ENCODE results near the gene AGPAT2.

The AGPAT2 gene

DNA sequence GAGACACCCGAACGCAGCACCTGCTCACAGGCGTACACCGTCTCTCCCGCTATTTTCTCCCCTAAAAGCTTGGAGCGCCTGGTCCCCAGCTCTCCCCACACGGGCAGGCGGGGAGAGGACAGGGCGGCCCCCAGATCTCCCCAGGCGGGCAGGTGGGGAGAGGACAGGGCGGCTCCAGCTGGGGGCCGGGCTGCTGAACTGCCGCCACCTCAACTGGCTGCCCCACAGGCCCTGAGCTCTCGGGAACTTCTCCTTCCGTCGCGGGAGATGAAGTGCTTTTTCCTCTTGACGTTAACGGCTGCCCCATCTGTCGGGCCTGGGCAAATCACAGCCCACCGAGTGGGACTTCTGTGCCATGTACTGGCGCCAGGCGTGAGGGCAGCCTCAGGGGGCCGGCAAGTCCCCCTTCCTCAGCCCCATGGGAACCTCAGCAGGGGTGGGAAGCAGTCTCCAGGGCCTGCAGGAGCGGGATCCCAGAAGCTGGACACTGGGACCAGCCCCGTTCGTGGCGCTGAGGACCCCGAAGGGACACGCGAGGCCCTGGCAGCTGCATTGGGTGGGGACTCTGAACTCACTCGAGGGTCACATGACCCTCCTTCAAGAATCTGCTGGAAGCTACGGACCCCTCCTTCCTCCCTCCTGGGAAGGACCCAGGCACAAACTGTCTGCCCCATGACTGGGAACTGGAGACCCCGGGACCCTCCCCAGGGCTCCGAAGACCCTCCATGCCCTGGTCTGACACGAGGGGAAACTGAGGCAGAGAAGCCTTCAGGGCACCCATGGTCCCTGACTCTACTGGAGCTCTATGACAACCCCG lies 30.3 kb downstream of the AGPAT2 start:
- H3K36me3 ChIP-seq (ENCODE audit: insufficient read depth, low read length) = no peaks in the 10 kb centered on the region
- no peaks in the 10 kb centered on the region for H3K9me3 ChIP-seq (ENCODE audit: insufficient read depth, low read length, severe bottlenecking)
- DNase-seq = no peak
- no peak overlapping the region for H2AFZ ChIP-seq (ENCODE audit: low read depth, low read length)
- H3K27ac ChIP-seq (ENCODE audit: low read length) = no peak overlapping the region
- H4K20me1 ChIP-seq (ENCODE audit: insufficient read depth, low read length) = no peaks in the 10 kb centered on the region
- no peak for ATAC-seq (ENCODE audit: insufficient read depth, low read depth)
- peaks cover 10% of the 10 kb centered on the region for H3K27me3 ChIP-seq (ENCODE audit: insufficient read depth, low read length, poor library complexity)
- H3K9ac ChIP-seq (ENCODE audit: low read depth, low read length) = no peak overlapping the region
- no peaks in the 10 kb centered on the region for H3K79me2 ChIP-seq (ENCODE audit: insufficient read depth, low read length)
- no peak overlapping the region for H3K4me3 ChIP-seq (ENCODE audit: low read depth in 1 of 2, low read length in 2 of 2)
- TF ChIP-seq EZH2 (IDR thresholded peaks at IDR 0.05; ENCODE audit: borderline replicate concordance, low read depth, low read length, severe bottlenecking) = no peak
- TF ChIP-seq, protein P1, sequence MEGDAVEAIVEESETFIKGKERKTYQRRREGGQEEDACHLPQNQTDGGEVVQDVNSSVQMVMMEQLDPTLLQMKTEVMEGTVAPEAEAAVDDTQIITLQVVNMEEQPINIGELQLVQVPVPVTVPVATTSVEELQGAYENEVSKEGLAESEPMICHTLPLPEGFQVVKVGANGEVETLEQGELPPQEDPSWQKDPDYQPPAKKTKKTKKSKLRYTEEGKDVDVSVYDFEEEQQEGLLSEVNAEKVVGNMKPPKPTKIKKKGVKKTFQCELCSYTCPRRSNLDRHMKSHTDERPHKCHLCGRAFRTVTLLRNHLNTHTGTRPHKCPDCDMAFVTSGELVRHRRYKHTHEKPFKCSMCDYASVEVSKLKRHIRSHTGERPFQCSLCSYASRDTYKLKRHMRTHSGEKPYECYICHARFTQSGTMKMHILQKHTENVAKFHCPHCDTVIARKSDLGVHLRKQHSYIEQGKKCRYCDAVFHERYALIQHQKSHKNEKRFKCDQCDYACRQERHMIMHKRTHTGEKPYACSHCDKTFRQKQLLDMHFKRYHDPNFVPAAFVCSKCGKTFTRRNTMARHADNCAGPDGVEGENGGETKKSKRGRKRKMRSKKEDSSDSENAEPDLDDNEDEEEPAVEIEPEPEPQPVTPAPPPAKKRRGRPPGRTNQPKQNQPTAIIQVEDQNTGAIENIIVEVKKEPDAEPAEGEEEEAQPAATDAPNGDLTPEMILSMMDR (IDR thresholded peaks at IDR 0.05; ENCODE audit: borderline replicate concordance, extremely low read depth, low read length, poor library complexity, severe bottlenecking) = no peak
- H3K4me2 ChIP-seq (ENCODE audit: insufficient read depth, low read length) = no peak overlapping the region
- H3K4me1 ChIP-seq (ENCODE audit: insufficient read depth, low read length) = peaks cover 7% of the 10 kb centered on the region

DNA sequence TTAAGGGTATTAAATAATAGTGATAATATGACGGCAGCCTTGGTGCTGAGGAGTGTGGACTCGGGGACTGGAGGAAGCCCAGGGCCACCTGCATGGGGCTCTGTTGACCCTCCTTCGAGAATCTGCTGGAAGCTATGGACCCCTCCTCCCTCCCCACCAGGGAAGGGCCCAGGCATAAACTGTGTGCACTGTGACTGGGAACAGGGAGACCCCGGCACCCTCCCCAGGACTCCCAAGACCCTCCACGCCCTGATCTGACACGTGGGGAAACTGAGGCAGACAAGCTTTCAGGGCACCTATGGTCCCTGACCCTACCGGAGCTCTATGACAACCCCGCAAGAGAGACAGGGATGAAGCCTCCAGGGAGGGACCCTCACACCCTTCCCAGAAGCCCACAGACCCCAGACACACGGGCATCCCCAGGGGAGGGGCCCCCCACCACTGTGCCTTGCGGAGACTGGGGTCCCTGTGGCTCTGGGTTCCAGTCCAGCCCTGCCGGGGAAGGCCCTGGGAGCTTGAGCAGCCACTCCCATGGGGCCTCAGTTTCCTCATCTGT lies 31.0 kb downstream of the AGPAT2 start:
- no peak overlapping the region for H3K4me2 ChIP-seq (ENCODE audit: insufficient read depth, low read length)
- no peak overlapping the region for H3K4me3 ChIP-seq (ENCODE audit: low read depth in 1 of 2, low read length in 2 of 2)
- peaks cover 7% of the 10 kb centered on the region for H3K4me1 ChIP-seq (ENCODE audit: insufficient read depth, low read length)
- peaks cover 10% of the 10 kb centered on the region for H3K27me3 ChIP-seq (ENCODE audit: insufficient read depth, low read length, poor library complexity)
- no peak overlapping the region for H3K27ac ChIP-seq (ENCODE audit: low read length)
- H4K20me1 ChIP-seq (ENCODE audit: insufficient read depth, low read length) = no peaks in the 10 kb centered on the region
- H3K36me3 ChIP-seq (ENCODE audit: insufficient read depth, low read length) = no peaks in the 10 kb centered on the region
- TF ChIP-seq, protein P1 (IDR thresholded peaks at IDR 0.05; ENCODE audit: borderline replicate concordance, extremely low read depth, low read length, poor library complexity, severe bottlenecking) = no peak
- TF ChIP-seq EZH2 (IDR thresholded peaks at IDR 0.05; ENCODE audit: borderline replicate concordance, low read depth, low read length, severe bottlenecking) = no peak
- ATAC-seq (ENCODE audit: insufficient read depth, low read depth) (no peak), DNase-seq (no peak)
- H3K9me3 ChIP-seq (ENCODE audit: insufficient read depth, low read length, severe bottlenecking) = no peaks in the 10 kb centered on the region
- H3K9ac ChIP-seq (ENCODE audit: low read depth, low read length) = no peak overlapping the region
- H2AFZ ChIP-seq (ENCODE audit: low read depth, low read length) = no peak overlapping the region
- no peaks in the 10 kb centered on the region for H3K79me2 ChIP-seq (ENCODE audit: insufficient read depth, low read length)

DNA sequence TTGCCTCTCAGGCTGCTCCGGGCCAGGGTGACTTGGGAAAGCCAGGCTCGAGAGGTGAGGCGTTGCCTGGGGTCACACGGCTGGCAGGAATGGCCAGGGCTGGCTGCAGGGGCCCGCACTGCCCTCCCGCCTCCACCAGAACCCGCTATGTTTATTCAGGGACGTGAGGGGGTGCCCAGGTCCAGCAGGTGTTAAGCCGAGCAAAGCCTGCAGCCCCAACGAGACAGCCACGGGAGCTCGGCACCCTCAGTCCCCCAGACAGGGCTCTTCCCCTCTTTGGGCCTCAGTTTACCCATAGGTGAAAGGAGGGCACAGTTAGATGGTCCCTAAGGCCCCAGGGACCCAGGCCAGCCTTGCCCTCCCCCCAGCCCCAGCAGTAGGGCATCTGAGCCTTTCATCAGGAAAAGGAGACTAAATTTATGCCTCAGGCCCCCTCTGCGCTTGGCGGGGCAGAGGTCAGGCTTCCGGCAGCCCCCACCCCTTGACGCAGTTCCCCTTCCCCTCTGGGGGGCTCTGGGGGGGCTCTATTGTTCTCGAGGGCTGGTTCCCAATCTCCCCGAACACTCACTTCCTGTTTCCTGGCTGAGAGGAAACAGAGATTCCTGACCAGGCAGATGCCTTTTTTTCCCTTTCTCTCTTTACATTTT lies 31.6 kb downstream of the AGPAT2 start:
- Histone ChIP-seq H2AFZ (ENCODE audit: low read depth, low read length) (no peak overlapping the region), H3K9ac (ENCODE audit: low read depth, low read length) (no peak overlapping the region), H3K36me3 (ENCODE audit: insufficient read depth, low read length) (no peaks in the 10 kb centered on the region), H3K4me2 (ENCODE audit: insufficient read depth, low read length) (no peak overlapping the region), H3K79me2 (ENCODE audit: insufficient read depth, low read length) (no peaks in the 10 kb centered on the region), H3K27me3 (ENCODE audit: insufficient read depth, low read length, poor library complexity) (peaks cover 10% of the 10 kb centered on the region), H4K20me1 (ENCODE audit: insufficient read depth, low read length) (no peaks in the 10 kb centered on the region), H3K4me3 (ENCODE audit: low read depth in 1 of 2, low read length in 2 of 2) (no peak overlapping the region), H3K9me3 (ENCODE audit: insufficient read depth, low read length, severe bottlenecking) (no peaks in the 10 kb centered on the region), H3K4me1 (ENCODE audit: insufficient read depth, low read length) (peaks cover 7% of the 10 kb centered on the region), H3K27ac (ENCODE audit: low read length) (no peak overlapping the region)
- no peak for ATAC-seq (ENCODE audit: insufficient read depth, low read depth)
- no peak for TF ChIP-seq EZH2 (IDR thresholded peaks at IDR 0.05; ENCODE audit: borderline replicate concordance, low read depth, low read length, severe bottlenecking)
- TF ChIP-seq, protein P1 (IDR thresholded peaks at IDR 0.05; ENCODE audit: borderline replicate concordance, extremely low read depth, low read length, poor library complexity, severe bottlenecking) = no peak
- DNase-seq = no peak

Measured in DND-41 (cell line).